ENCODE data around the gene ZNF598. TPM values are rescaled to one million over a fixed set of nuclear protein-coding genes. Genes with fewer than 3 reads are reported as not detected.

Gene ZNF598
- total RNA-seq, 1 experiment from 2014 or later: 70.9 TPM

GRCh38 chr16:1985466-1986150, 24.0 kb downstream of the ZNF598 start:
- Histone ChIP-seq H4K91ac (ENCODE audit: insufficient read length, low read depth, low read length) (no peak overlapping the region), H3K23me2 (ENCODE audit: insufficient read length, low read depth, low read length, poor library complexity, severe bottlenecking) (peaks cover 23% of the 10 kb centered on the region), H3K4me1 (ENCODE audit: insufficient read depth, low read length) (no peaks in the 10 kb centered on the region; the same call in 1 of the 2 replicates), H3K56ac (ENCODE audit: insufficient read length, low read depth, low read length) (no peak overlapping the region), H3K14ac (ENCODE audit: insufficient read depth, low read length) (no peak overlapping the region), H3T11ph (ENCODE audit: low read length) (no peak overlapping the region), H4K8ac (replicated peaks; ENCODE audit: insufficient read length, low read depth, low read length) (no peak overlapping the region), H2AK5ac (ENCODE audit: insufficient read length, low read length) (no peak overlapping the region), H2AFZ (ENCODE audit: low read length) (no peak overlapping the region), H4K20me1 (ENCODE audit: control insufficient read depth, insufficient read depth, insufficient read length) (peaks cover 2% of the 10 kb centered on the region), H3K79me1 (ENCODE audit: insufficient read depth, low read depth, low read length, poor library complexity, severe bottlenecking) (no peaks in the 10 kb centered on the region), H3K18ac (ENCODE audit: insufficient read length, low read depth, low read length) (no peak overlapping the region), H3K4me2 (ENCODE audit: insufficient read depth, insufficient read length, low read length) (no peak overlapping the region), H3K4ac (ENCODE audit: low read depth, low read length) (no peak overlapping the region), H2BK120ac (ENCODE audit: low read depth, low read length, poor library complexity, severe bottlenecking) (no peak overlapping the region), H3K79me2 (ENCODE audit: insufficient read depth, low read length) (no peaks in the 10 kb centered on the region; the same call in 1 of the 2 replicates), H3K23ac (ENCODE audit: insufficient read length, low read depth, low read length) (no peak overlapping the region), H3K27me3 (ENCODE audit: insufficient read depth, low read length) (peaks cover 24% of the 10 kb centered on the region), H3K9me3 (ENCODE audit: control insufficient read depth, low read depth, low read length) (no peaks in the 10 kb centered on the region), H3K9ac (ENCODE audit: extremely low read depth, insufficient read length, low read length) (no peak overlapping the region), H2BK5ac (ENCODE audit: insufficient read length, low read length) (no peak overlapping the region), H2BK12ac (ENCODE audit: insufficient read length, low read depth, low read length) (no peak overlapping the region), H4K5ac (ENCODE audit: insufficient read length, low read depth, low read length) (no peak overlapping the region), H3K27ac (ENCODE audit: insufficient read length, low read depth, low read length) (no peak overlapping the region), H2BK15ac (ENCODE audit: low read depth, low read length) (no peak overlapping the region), H2BK20ac (ENCODE audit: low read depth, low read length, poor library complexity, severe bottlenecking) (no peak overlapping the region)
- H3K4me1 Mint-ChIP-seq: peaks cover 30 to 34% of the 10 kb centered on the region in 2 experiments
- no CpG with 5 or more reads among the region's 14 CpGs for WGBS (ENCODE audit: extremely low coverage, insufficient read length, low lambda C conversion rate)
- DNase-seq: no peak
- H3K27me3 Mint-ChIP-seq (ENCODE audit: low read depth): peaks cover 50% of the 10 kb centered on the region
- no peak for TF ChIP-seq CTCF (conservative IDR thresholded peaks at IDR 0.05)
- peak overlapping the region; percentile 85 to 88 for H3K4me3 Mint-ChIP-seq
- peaks cover 0 to 20% (median 18%) of the 10 kb centered on the region in 3 experiments for H3K36me3 Mint-ChIP-seq (ENCODE audit: insufficient read depth in 1 of 3, low read depth in 3 of 3)
- H3K9me3 Mint-ChIP-seq: no peaks in the 10 kb centered on the region; a peak in 1 of 5 replicates
- H3K27ac Mint-ChIP-seq: no peak overlapping the region
